ENCODE results near the gene TMEM18. TPM values are rescaled to one million over a fixed set of nuclear protein-coding genes. Genes with fewer than 3 reads are reported as not detected.
A peak's percentile ranks its signal among the peaks of the same experiment; 100 is the strongest.

The TMEM18 gene
- total RNA-seq, 1 donor from 2014 or later: 19.3 TPM

GRCh38 chr2:680496-680895 is 3.3 kb upstream of the TMEM18 start:
- no peak for DNase-seq (ENCODE audit: low spot score, unreplicated experiment)
- TF ChIP-seq, protein P1, sequence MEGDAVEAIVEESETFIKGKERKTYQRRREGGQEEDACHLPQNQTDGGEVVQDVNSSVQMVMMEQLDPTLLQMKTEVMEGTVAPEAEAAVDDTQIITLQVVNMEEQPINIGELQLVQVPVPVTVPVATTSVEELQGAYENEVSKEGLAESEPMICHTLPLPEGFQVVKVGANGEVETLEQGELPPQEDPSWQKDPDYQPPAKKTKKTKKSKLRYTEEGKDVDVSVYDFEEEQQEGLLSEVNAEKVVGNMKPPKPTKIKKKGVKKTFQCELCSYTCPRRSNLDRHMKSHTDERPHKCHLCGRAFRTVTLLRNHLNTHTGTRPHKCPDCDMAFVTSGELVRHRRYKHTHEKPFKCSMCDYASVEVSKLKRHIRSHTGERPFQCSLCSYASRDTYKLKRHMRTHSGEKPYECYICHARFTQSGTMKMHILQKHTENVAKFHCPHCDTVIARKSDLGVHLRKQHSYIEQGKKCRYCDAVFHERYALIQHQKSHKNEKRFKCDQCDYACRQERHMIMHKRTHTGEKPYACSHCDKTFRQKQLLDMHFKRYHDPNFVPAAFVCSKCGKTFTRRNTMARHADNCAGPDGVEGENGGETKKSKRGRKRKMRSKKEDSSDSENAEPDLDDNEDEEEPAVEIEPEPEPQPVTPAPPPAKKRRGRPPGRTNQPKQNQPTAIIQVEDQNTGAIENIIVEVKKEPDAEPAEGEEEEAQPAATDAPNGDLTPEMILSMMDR (IDR thresholded peaks at IDR 0.05; ENCODE audit: unreplicated experiment): no peak
- Mint-ChIP-seq H3K27ac (no peak overlapping the region), H3K27me3 (no peaks in the 10 kb centered on the region), H3K4me3 (ENCODE audit: low read depth) (no peak overlapping the region), H3K9me3 (ENCODE audit: low read depth) (peaks cover 17% of the 10 kb centered on the region), H3K4me1 (ENCODE audit: low read depth) (peaks cover 14% of the 10 kb centered on the region), H3K36me3 (ENCODE audit: insufficient read depth) (peaks cover 24% of the 10 kb centered on the region)

- Mint-ChIP-seq H3K27ac (peak overlapping the region; percentile 100), H3K27me3 (no peaks in the 10 kb centered on the region), H3K36me3 (ENCODE audit: insufficient read depth) (peaks cover 10% of the 10 kb centered on the region), H3K4me1 (ENCODE audit: low read depth) (peaks cover 14% of the 10 kb centered on the region), H3K9me3 (ENCODE audit: low read depth) (peaks cover 2% of the 10 kb centered on the region), H3K4me3 (ENCODE audit: low read depth) (peak overlapping the region; percentile 90)
- no peak for DNase-seq (ENCODE audit: low spot score, unreplicated experiment)
- TF ChIP-seq, protein P1 (IDR thresholded peaks at IDR 0.05; ENCODE audit: unreplicated experiment): no peak
These were observed 1.8 kb upstream of the TMEM18 start for GRCh38 chr2:678964-679363.

GRCh38 chr2:677959-678550 is 849 bp upstream of the TMEM18 start:
- DNase-seq (ENCODE audit: low spot score, unreplicated experiment): no peak
- Mint-ChIP-seq H3K27me3 (no peaks in the 10 kb centered on the region), H3K9me3 (ENCODE audit: low read depth) (no peaks in the 10 kb centered on the region), H3K36me3 (ENCODE audit: insufficient read depth) (peaks cover 7% of the 10 kb centered on the region), H3K4me1 (ENCODE audit: low read depth) (peaks cover 14% of the 10 kb centered on the region), H3K4me3 (ENCODE audit: low read depth) (peak overlapping the region; percentile 90), H3K27ac (peak overlapping the region; percentile 100)
- TF ChIP-seq, protein P1 (IDR thresholded peaks at IDR 0.05; ENCODE audit: unreplicated experiment): no peak

- H3K36me3 Mint-ChIP-seq (ENCODE audit: insufficient read depth): peaks cover under 1% of the 10 kb centered on the region
- peak overlapping the region; percentile 93 for H3K27ac Mint-ChIP-seq
- no peaks in the 10 kb centered on the region for H3K27me3 Mint-ChIP-seq
- peak overlapping the region; percentile 90 for H3K4me3 Mint-ChIP-seq (ENCODE audit: low read depth)
- H3K4me1 Mint-ChIP-seq (ENCODE audit: low read depth): peaks cover 14% of the 10 kb centered on the region
- TF ChIP-seq, protein P1 (IDR thresholded peaks at IDR 0.05; ENCODE audit: unreplicated experiment): no peak
- no peaks in the 10 kb centered on the region for H3K9me3 Mint-ChIP-seq (ENCODE audit: low read depth)
- peak; percentile 99 for DNase-seq (ENCODE audit: low spot score, unreplicated experiment)
These were observed 555 bp downstream of the TMEM18 start for GRCh38 chr2:676647-677055.

- H3K4me1 Mint-ChIP-seq (ENCODE audit: low read depth): peaks cover 14% of the 10 kb centered on the region
- TF ChIP-seq, protein P1 (IDR thresholded peaks at IDR 0.05; ENCODE audit: unreplicated experiment): peak; percentile 47
- no peaks in the 10 kb centered on the region for H3K9me3 Mint-ChIP-seq (ENCODE audit: low read depth)
- H3K36me3 Mint-ChIP-seq (ENCODE audit: insufficient read depth): no peaks in the 10 kb centered on the region
- peak overlapping the region; percentile 93 for H3K27ac Mint-ChIP-seq
- peak overlapping the region; percentile 90 for H3K4me3 Mint-ChIP-seq (ENCODE audit: low read depth)
- DNase-seq (ENCODE audit: low spot score, unreplicated experiment): peak; percentile 43
- no peaks in the 10 kb centered on the region for H3K27me3 Mint-ChIP-seq
These were observed 1.1 kb downstream of the TMEM18 start for GRCh38 chr2:675982-676646.

Measured in progenitor cell of endocrine pancreas (in vitro differentiated cells).